Activated naive CD8-positive, alpha-beta T cell (primary cell): ENCODE measurements around the gene TM4SF18.
"Not testable (repeated sequence)": the region's sequence is repeated elsewhere in the genome, so short reads cannot be mapped to it uniquely, and the experiment has no call there.

ENCODE experiments used
- H3K27ac Mint-ChIP-seq: one replicate; pipeline ENCODE4 v1.8.0; 2021; ENCODE audit warnings: mixed read lengths
- H3K27me3 Mint-ChIP-seq: one replicate; pipeline ENCODE4 v1.8.0; 2021; ENCODE audit warnings: mixed read lengths
- H3K36me3 Mint-ChIP-seq: one replicate; pipeline ENCODE4 v1.8.0; 2021; ENCODE audit warnings: mixed read lengths
- H3K4me1 Mint-ChIP-seq: one replicate; pipeline ENCODE4 v1.8.0; 2021; ENCODE audit warnings: low read depth, mixed read lengths
- H3K4me3 Mint-ChIP-seq: one replicate; pipeline ENCODE4 v1.8.0; 2021; ENCODE audit warnings: mild to moderate bottlenecking, mixed read lengths
- H3K9me3 Mint-ChIP-seq: one replicate; pipeline ENCODE4 v1.8.0; 2021; ENCODE audit warnings: low read depth, mixed read lengths

The TM4SF18 gene

DNA sequence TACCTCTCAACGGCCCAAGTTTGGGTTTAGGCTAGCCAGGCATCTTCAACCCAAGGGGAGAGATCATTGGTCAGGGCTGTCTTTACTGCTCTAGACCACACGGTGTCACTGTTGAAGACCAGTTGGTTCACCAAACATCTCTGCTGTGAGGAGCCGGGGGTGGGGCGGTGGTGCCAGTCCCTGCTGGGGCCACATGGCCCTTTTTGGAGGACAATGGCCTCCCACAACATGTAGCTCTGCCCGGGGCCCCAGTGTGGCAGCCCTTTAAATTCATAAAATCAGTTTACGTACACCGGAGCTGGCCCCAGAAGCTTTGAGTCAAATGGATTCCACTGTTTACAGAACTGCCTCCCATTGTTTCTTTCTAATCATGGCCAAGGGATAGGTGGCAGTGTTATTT is 19.1 kb upstream of the TM4SF18 start:
- Mint-ChIP-seq H3K4me1 (no peaks in the 10 kb centered on the region), H3K9me3 (no peaks in the 10 kb centered on the region), H3K4me3 (no peak overlapping the region), H3K27me3 (peaks cover 7% of the 10 kb centered on the region), H3K27ac (no peak overlapping the region), H3K36me3 (no peaks in the 10 kb centered on the region)

- H3K4me1 Mint-ChIP-seq = no peaks in the 10 kb centered on the region
- no peak overlapping the region for H3K4me3 Mint-ChIP-seq
- no peaks in the 10 kb centered on the region for H3K9me3 Mint-ChIP-seq
- peaks cover 10% of the 10 kb centered on the region for H3K27me3 Mint-ChIP-seq
- H3K27ac Mint-ChIP-seq = no peak overlapping the region
- H3K36me3 Mint-ChIP-seq = no peaks in the 10 kb centered on the region
Measured at GRCh38 chr3:149343951-149344350, 10.5 kb upstream of the TM4SF18 start.

- H3K36me3 Mint-ChIP-seq = no peaks in the 10 kb centered on the region
- no peak overlapping the region for H3K4me3 Mint-ChIP-seq
- no peak overlapping the region for H3K27ac Mint-ChIP-seq
- H3K4me1 Mint-ChIP-seq = no peaks in the 10 kb centered on the region
- no peaks in the 10 kb centered on the region for H3K9me3 Mint-ChIP-seq
- peaks cover 12% of the 10 kb centered on the region for H3K27me3 Mint-ChIP-seq
Measured at GRCh38 chr3:149342413-149343380, 9.3 kb upstream of the TM4SF18 start.

- Mint-ChIP-seq H3K36me3 (no peaks in the 10 kb centered on the region), H3K27me3 (peaks cover 9% of the 10 kb centered on the region), H3K4me3 (no peak overlapping the region), H3K9me3 (no peaks in the 10 kb centered on the region), H3K27ac (no peak overlapping the region), H3K4me1 (no peaks in the 10 kb centered on the region)
Measured at GRCh38 chr3:149340310-149340933, 7.0 kb upstream of the TM4SF18 start.

GRCh38 chr3:149339931-149340309 is 6.5 kb upstream of the TM4SF18 start:
- Mint-ChIP-seq H3K27me3 (peaks cover 9% of the 10 kb centered on the region), H3K4me3 (no peak overlapping the region), H3K4me1 (no peaks in the 10 kb centered on the region), H3K27ac (no peak overlapping the region), H3K9me3 (no peaks in the 10 kb centered on the region), H3K36me3 (no peaks in the 10 kb centered on the region)

DNA sequence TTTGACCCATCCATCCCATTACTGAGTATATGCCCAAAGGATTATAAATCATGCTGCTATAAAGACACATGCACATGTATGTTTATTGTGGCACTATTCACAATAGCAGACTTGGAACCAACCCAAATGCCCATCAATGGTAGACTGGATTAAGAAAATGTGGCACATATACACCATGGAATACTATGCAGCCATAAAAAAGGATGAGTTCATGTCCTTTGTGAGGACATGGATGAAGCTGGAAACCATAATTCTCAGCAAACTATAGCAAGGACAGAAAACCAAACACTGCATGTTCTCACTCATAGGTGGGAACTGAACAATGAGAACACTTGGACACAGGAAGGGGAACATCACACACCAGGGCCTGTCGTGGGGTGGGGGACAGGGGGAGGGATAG is 4.0 kb upstream of the TM4SF18 start:
- peaks cover 13% of the 10 kb centered on the region for H3K27me3 Mint-ChIP-seq
- H3K9me3 Mint-ChIP-seq, H3K4me3 Mint-ChIP-seq, H3K27ac Mint-ChIP-seq, H3K4me1 Mint-ChIP-seq, H3K36me3 Mint-ChIP-seq: not testable (repeated sequence)

DNA sequence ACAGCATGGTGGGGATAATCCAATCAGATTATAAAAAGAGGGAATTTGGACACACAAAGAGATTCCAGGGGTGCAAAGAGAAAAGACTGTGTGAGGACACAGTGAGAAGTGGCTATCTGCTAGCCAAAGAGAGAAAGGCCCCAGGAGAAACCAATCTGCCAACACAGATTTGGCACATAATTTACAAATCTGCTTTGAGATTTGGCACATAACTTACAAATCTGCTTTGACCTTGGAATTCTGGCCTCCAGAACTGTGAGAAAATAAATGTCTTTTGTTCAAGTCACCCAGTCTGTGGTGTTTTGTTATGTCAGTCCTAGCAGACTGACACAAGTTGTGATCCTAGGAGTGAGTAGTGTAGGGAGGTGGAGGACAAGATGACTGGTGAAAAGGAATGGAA is 3.5 kb upstream of the TM4SF18 start:
- Mint-ChIP-seq H3K9me3 (no peaks in the 10 kb centered on the region), H3K27ac (no peak overlapping the region), H3K36me3 (no peaks in the 10 kb centered on the region), H3K4me3 (no peak overlapping the region), H3K27me3 (peaks cover 13% of the 10 kb centered on the region), H3K4me1 (no peaks in the 10 kb centered on the region)

- peaks cover 6% of the 10 kb centered on the region for H3K27me3 Mint-ChIP-seq
- H3K36me3 Mint-ChIP-seq = no peaks in the 10 kb centered on the region
- H3K27ac Mint-ChIP-seq = no peak overlapping the region
- H3K4me1 Mint-ChIP-seq = no peaks in the 10 kb centered on the region
- H3K9me3 Mint-ChIP-seq = no peaks in the 10 kb centered on the region
- no peak overlapping the region for H3K4me3 Mint-ChIP-seq
Measured at GRCh38 chr3:149332771-149333170, 665 bp downstream of the TM4SF18 start.

DNA sequence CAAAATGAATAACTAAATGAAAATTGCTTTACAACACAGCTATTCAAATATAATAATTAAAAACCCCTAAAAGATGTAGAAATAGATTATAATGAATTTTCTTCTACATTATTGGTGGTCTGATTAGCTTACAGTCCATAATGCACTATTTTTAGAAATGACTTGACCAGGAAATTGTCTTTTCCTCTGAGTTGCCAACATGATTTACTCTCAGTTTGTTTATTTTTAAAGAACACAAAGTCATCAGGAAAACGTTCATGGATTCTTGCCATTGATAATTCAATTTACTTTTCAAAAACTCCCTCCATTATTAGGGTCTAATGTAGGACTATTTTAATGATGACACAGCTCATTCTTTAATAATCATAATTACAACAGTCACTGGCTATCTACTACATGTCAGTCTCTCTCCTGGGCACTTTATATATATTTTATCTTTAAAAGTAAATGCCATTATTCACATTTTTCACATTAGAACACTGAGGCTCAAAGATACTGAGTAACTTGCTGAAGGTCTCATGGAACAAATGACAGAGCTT is 1.1 kb downstream of the TM4SF18 start:
- no peaks in the 10 kb centered on the region for H3K36me3 Mint-ChIP-seq
- H3K27me3 Mint-ChIP-seq = peaks cover 6% of the 10 kb centered on the region
- H3K9me3 Mint-ChIP-seq = no peaks in the 10 kb centered on the region
- no peaks in the 10 kb centered on the region for H3K4me1 Mint-ChIP-seq
- no peak overlapping the region for H3K4me3 Mint-ChIP-seq
- H3K27ac Mint-ChIP-seq = no peak overlapping the region

GRCh38 chr3:149331396-149331795 is 2.0 kb downstream of the TM4SF18 start:
- Mint-ChIP-seq H3K4me1 (no peaks in the 10 kb centered on the region), H3K9me3 (no peaks in the 10 kb centered on the region), H3K27ac (no peak overlapping the region), H3K36me3 (no peaks in the 10 kb centered on the region), H3K4me3 (no peak overlapping the region), H3K27me3 (peaks cover 8% of the 10 kb centered on the region)

- no peaks in the 10 kb centered on the region for H3K36me3 Mint-ChIP-seq
- H3K27me3 Mint-ChIP-seq = peaks cover 8% of the 10 kb centered on the region
- no peak overlapping the region for H3K4me3 Mint-ChIP-seq
- no peaks in the 10 kb centered on the region for H3K9me3 Mint-ChIP-seq
- no peaks in the 10 kb centered on the region for H3K4me1 Mint-ChIP-seq
- H3K27ac Mint-ChIP-seq = no peak overlapping the region
Measured at GRCh38 chr3:149330609-149331331, 2.7 kb downstream of the TM4SF18 start.

GRCh38 chr3:149327156-149327555 is 6.3 kb downstream of the TM4SF18 start:
- no peaks in the 10 kb centered on the region for H3K9me3 Mint-ChIP-seq
- H3K4me3 Mint-ChIP-seq = no peak overlapping the region
- H3K36me3 Mint-ChIP-seq = no peaks in the 10 kb centered on the region
- H3K27me3 Mint-ChIP-seq = peaks cover 4% of the 10 kb centered on the region
- no peak overlapping the region for H3K27ac Mint-ChIP-seq
- H3K4me1 Mint-ChIP-seq = no peaks in the 10 kb centered on the region

DNA sequence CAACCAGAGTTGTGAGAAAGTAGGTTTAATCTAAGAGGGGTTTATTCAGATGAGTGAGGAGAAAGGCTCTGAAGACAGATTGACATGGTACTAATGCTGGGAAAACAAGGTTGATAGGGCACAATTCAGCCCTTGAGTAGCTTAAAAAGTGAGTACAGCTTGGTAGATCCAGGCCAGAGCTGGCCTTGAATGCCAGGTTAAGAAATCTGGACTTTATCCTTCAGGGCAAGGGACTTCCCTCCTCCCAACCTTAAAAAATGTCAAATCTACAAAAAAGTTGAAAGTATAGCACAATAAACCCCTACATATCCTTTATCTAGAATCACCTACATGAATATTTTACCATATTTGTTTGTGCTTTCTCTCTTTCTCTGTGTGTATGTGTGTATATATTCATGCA is 7.9 kb downstream of the TM4SF18 start:
- Mint-ChIP-seq H3K4me1 (no peaks in the 10 kb centered on the region), H3K4me3 (no peak overlapping the region), H3K27me3 (peaks cover 2% of the 10 kb centered on the region), H3K36me3 (no peaks in the 10 kb centered on the region), H3K27ac (no peak overlapping the region), H3K9me3 (no peaks in the 10 kb centered on the region)

GRCh38 chr3:149324332-149324731 is 9.1 kb downstream of the TM4SF18 start:
- no peak overlapping the region for H3K4me3 Mint-ChIP-seq
- H3K27me3 Mint-ChIP-seq = peaks cover 2% of the 10 kb centered on the region
- H3K9me3 Mint-ChIP-seq = no peaks in the 10 kb centered on the region
- no peaks in the 10 kb centered on the region for H3K36me3 Mint-ChIP-seq
- H3K27ac Mint-ChIP-seq = no peak overlapping the region
- H3K4me1 Mint-ChIP-seq = no peaks in the 10 kb centered on the region

DNA sequence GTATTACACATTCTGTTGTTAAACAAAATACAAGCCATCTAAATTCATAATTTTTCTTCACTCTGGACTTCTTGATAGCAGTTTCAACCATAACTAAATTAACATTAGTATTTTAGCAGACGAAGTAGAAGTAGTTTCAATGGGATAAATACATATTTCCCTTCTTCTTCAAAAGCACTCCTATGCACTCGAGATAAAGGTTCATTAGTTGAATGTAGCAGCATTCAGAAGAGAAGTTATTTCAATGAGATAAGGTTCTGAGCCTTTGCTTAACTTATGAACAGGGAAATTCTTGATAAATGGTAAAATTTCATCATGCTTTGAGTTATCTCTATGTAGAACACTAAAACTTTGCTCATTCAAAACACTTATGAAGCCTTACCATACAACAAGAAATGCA is 11.8 kb downstream of the TM4SF18 start:
- no peaks in the 10 kb centered on the region for H3K9me3 Mint-ChIP-seq
- no peak overlapping the region for H3K4me3 Mint-ChIP-seq
- peaks cover 5% of the 10 kb centered on the region for H3K27me3 Mint-ChIP-seq
- H3K36me3 Mint-ChIP-seq = no peaks in the 10 kb centered on the region
- H3K27ac Mint-ChIP-seq = no peak overlapping the region
- H3K4me1 Mint-ChIP-seq = no peaks in the 10 kb centered on the region
